Neural progenitor cell (in vitro differentiated cells): Measurements from ENCODE around the gene DCHS1.

Source experiments
- EZH2phosphoT487 ChIP-seq: fragments of 200-600 bp; sonication (generic); IDR thresholded peaks from 2 replicates; pipeline ENCODE4 v1.6.1; 2017; ENCODE audit warnings: antibody characterized with exemption
- TF ChIP-seq, protein P1 (sequence below): fragments of 200-600 bp; sonication (generic); IDR thresholded peaks from 2 replicates; pipeline ENCODE4 v1.5.1; 2017; ENCODE audit warnings: antibody characterized with exemption, mild to moderate bottlenecking

GRCh38 chr11:6596239-6596877 lies 59.3 kb downstream of the DCHS1 start:
- TF ChIP-seq, protein P1, sequence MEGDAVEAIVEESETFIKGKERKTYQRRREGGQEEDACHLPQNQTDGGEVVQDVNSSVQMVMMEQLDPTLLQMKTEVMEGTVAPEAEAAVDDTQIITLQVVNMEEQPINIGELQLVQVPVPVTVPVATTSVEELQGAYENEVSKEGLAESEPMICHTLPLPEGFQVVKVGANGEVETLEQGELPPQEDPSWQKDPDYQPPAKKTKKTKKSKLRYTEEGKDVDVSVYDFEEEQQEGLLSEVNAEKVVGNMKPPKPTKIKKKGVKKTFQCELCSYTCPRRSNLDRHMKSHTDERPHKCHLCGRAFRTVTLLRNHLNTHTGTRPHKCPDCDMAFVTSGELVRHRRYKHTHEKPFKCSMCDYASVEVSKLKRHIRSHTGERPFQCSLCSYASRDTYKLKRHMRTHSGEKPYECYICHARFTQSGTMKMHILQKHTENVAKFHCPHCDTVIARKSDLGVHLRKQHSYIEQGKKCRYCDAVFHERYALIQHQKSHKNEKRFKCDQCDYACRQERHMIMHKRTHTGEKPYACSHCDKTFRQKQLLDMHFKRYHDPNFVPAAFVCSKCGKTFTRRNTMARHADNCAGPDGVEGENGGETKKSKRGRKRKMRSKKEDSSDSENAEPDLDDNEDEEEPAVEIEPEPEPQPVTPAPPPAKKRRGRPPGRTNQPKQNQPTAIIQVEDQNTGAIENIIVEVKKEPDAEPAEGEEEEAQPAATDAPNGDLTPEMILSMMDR: no peak
- no peak for TF ChIP-seq EZH2phosphoT487
